ENCODE results near the gene KRTAP5-11.

Gene KRTAP5-11

DNA sequence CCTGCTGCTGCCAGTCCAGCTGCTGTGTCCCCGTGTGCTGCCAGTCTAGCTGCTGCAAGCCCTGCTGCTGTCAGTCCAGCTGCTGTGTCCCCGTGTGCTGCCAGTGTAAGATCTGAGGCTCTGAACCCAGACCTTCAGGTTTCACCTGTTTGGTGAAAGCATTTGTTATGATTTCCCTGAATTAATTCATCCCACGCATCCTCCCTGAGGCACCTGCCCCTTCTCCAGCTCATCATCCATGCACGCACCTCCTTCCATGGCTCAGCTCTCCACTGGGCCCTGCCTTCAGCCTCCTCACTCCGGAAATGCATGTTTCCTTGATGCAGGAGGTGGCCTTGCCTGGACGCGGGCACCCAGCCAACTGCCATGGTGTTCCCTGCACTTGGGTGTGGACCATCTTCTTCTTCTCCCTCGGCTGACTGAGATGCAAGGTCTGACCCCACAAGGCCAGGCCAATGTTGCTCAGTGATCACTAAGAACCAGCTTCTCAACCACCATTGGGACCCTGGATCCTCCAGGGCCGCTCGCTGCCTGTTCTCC is 16.5 kb downstream of the KRTAP5-11 start:
- DNase-seq (ENCODE audit: low read depth), result no peak
- TF ChIP-seq, protein P1, sequence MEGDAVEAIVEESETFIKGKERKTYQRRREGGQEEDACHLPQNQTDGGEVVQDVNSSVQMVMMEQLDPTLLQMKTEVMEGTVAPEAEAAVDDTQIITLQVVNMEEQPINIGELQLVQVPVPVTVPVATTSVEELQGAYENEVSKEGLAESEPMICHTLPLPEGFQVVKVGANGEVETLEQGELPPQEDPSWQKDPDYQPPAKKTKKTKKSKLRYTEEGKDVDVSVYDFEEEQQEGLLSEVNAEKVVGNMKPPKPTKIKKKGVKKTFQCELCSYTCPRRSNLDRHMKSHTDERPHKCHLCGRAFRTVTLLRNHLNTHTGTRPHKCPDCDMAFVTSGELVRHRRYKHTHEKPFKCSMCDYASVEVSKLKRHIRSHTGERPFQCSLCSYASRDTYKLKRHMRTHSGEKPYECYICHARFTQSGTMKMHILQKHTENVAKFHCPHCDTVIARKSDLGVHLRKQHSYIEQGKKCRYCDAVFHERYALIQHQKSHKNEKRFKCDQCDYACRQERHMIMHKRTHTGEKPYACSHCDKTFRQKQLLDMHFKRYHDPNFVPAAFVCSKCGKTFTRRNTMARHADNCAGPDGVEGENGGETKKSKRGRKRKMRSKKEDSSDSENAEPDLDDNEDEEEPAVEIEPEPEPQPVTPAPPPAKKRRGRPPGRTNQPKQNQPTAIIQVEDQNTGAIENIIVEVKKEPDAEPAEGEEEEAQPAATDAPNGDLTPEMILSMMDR (IDR thresholded peaks at IDR 0.05; ENCODE audit: control insufficient read depth, extremely low read depth, insufficient read depth), result no peak
- H3K4me3 ChIP-seq (ENCODE audit: low read depth, low read length), result no peak overlapping the region

DNA sequence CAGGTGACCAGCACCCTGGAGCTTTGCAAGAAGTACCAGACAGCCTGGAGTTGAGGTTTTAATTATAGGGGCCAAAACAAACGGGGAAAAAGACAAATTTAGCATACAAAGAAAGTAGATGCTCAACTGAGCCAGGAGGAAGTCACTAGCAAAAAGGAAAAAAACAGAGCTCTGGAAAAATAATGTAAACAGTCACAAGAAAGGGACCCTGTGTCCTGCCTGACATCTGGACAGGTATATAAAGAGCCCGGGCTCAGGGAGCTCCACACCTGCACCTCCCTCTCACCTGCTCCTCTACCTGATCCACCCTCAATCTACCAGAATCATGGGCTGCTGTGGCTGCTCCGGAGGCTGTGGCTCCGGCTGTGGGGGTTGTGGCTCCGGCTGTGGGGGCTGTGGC is 17.4 kb downstream of the KRTAP5-11 start, which contains the start of gene KRTAP5-10:
TSS of gene KRTAP5-10 (plus strand) at position 301 of the 400 bp plus-strand sequence. CDS start at position 326, 25 bp downstream.
- TF ChIP-seq, protein P1 (IDR thresholded peaks at IDR 0.05; ENCODE audit: control insufficient read depth, extremely low read depth, insufficient read depth), result no peak
- H3K4me3 ChIP-seq (ENCODE audit: low read depth, low read length), result no peak within 1 kb of the TSS
- DNase-seq (ENCODE audit: low read depth), result no peak

DNA sequence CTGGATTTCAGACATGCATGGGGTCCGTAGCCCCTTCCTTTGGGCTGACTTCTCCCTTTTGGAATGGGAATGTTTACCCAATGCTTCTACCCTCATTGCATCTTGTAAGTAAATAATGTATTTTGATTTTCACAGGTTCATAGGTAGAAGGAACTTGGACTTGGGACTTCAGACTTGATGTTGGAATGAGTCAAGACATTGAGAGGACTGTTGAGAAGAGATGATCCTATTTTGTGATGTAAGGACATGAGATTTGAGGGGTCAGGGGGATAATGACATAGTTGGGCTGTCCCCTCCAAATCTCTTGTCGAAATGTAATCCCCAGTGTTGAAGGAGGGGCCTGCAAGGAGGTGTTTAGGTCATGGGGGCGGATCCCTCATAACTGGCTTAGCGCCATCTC is 18.2 kb downstream of the KRTAP5-11 start:
- DNase-seq (ENCODE audit: low read depth), result no peak
- no peak overlapping the region for H3K4me3 ChIP-seq (ENCODE audit: low read depth, low read length)
- TF ChIP-seq, protein P1 (IDR thresholded peaks at IDR 0.05; ENCODE audit: control insufficient read depth, extremely low read depth, insufficient read depth), result no peak

DNA sequence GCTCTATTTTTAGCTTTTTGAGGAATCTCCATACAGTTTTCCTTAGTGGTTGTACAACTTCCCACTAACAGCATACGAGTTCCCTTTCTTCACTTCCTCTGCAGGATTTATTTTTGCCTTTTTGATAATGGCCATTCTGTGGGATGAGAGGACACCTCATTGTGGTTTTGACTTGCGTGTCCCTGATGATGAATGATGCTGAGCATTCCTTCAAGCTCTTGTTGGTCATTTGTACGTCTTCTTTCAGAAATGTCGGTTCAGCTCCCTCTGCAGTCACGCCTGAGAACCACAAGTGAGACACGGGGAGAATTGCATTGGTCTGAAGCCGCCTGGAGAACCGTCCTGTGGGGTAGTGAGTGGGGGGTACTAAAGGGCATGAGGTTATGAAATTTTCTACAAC is 19.3 kb downstream of the KRTAP5-11 start:
- no peak overlapping the region for H3K4me3 ChIP-seq (ENCODE audit: low read depth, low read length)
- TF ChIP-seq, protein P1 (IDR thresholded peaks at IDR 0.05; ENCODE audit: control insufficient read depth, extremely low read depth, insufficient read depth), result peak; percentile 50
- no peak for DNase-seq (ENCODE audit: low read depth)

DNA sequence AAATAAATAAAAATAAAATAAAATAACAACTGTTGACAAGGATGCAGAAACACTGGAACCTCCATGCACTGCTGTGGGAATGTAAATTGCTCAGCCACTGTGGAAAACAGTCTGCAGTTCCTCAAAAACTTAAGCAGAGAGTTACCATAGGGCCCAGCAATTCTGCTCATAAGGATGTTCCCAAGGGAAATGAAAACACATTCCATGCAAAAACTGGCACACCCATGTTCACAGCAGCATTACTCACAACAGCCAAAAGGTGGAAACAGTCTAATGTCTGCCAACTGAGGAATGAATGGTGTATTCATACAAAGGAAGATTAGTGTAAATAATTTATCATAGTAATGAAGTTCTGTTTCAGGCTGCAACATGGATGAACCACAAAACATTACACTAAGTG is 20.6 kb downstream of the KRTAP5-11 start:
- TF ChIP-seq, protein P1 (IDR thresholded peaks at IDR 0.05; ENCODE audit: control insufficient read depth, extremely low read depth, insufficient read depth), result no peak
- DNase-seq (ENCODE audit: low read depth), result no peak

DNA sequence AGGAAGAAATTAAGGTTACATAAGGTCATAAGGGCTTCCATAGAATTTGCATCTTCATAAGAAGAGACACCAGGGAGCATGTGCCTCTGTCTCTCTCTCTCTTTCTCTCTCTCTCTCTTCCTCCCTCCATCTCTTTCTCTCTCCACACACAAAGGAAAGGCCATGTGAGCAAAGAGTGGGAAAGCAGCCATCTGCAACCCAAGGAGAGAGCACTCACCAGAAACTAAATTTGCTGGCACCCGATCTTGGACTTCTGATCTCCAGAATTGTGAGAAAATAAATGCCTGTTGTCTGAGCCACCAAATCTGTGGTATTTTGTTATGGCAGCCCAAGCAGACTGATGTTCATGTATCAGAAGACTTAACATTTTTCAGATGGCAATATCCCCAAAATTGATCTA is 23.7 kb downstream of the KRTAP5-11 start:
- TF ChIP-seq, protein P1 (IDR thresholded peaks at IDR 0.05; ENCODE audit: control insufficient read depth, extremely low read depth, insufficient read depth), result no peak
- no peak for DNase-seq (ENCODE audit: low read depth)

More for the DNA sequence above, 20.6 kb downstream of the KRTAP5-11 start:
- no peak overlapping the region for H3K4me3 ChIP-seq (ENCODE audit: low read depth, low read length)

DNA sequence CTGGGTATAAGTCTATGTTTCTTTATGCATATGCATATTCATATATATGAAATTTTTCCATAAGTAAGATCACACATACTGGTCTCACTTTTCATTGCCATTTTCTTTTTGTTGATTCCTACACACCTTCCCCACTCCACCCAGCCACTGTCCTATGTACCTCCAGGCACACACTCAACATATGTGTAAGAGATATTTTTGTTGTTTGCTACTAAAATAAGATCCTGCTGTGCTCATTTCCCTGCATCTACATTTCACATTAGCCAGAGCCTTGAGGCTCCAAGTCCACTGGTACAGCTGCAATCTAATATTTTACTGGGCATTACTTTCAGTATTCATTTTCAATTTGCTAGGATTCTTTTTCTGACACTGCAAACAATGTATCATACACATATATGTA is 25.4 kb downstream of the KRTAP5-11 start:
- H3K4me3 ChIP-seq (ENCODE audit: low read depth, low read length), result no peak overlapping the region
- TF ChIP-seq, protein P1 (IDR thresholded peaks at IDR 0.05; ENCODE audit: control insufficient read depth, extremely low read depth, insufficient read depth), result no peak

More for the DNA sequence above, 23.7 kb downstream of the KRTAP5-11 start:
- no peak overlapping the region for H3K4me3 ChIP-seq (ENCODE audit: low read depth, low read length)

More for the DNA sequence above, 25.4 kb downstream of the KRTAP5-11 start:
- no peak for DNase-seq (ENCODE audit: low read depth)

All from LNCaP clone FGC (cell line).